Right atrium auricular region (tissue), 2 donors: ENCODE measurements around the gene TVP23C. TPM values are rescaled to one million over a fixed set of nuclear protein-coding genes. Genes with fewer than 3 reads are reported as not detected.
"Not testable (repeated sequence)": the region's sequence is repeated elsewhere in the genome, so short reads cannot be mapped to it uniquely, and the experiment has no call there.

ENCODE experiments used
- DNase-seq: peaks from one replicate; pipeline ENCODE4 v3.0.0-alpha.2; 2019; ENCODE audit warnings: low spot score
- H3K27ac ChIP-seq, 2 donors: fragments of 200-600 bp; sonication (generic); 1 replicate in 1 of 2; 2 replicates in 1 of 2; pipeline ENCODE4 v1.5.1; 2016 to 2019
- H3K27me3 ChIP-seq, 2 donors: fragments of 200-600 bp; sonication (generic); one replicate each; pipeline versions ENCODE4 v1.5.1 to v1.6.0; 2017 to 2019
- H3K36me3 ChIP-seq: fragments of 200-600 bp; sonication (generic); one replicate; pipeline ENCODE4 v1.5.1; 2016
- H3K4me1 ChIP-seq, 2 donors: fragments of 200-600 bp; sonication (generic); one replicate each; pipeline versions ENCODE4 v1.5.1 to v1.6.0; 2017 to 2019
- H3K4me3 ChIP-seq, 2 donors: fragments of 200-600 bp; sonication (generic); 1 replicate in 1 of 2; 2 replicates in 1 of 2; pipeline ENCODE4 v1.5.1; 2017 to 2019; ENCODE audit warnings: mild to moderate bottlenecking in 1 of 2, moderate library complexity in 1 of 2
- H3K9me3 ChIP-seq, 2 donors: fragments of 200-600 bp; sonication (generic); one replicate each; pipeline ENCODE4 v1.5.1; 2019
- CTCF ChIP-seq, 2 donors: fragments of 200-600 bp; sonication (generic); IDR thresholded peaks; one replicate each; pipeline ENCODE4 v1.5.1; 2019; ENCODE audit warnings: antibody characterized with exemption in 2 of 2
- total RNA-seq, 2 donors: library from RNA; depleted of rRNA; stranded (reverse); fragments of >200 nt; gene quantifications; one replicate each; pipeline ENCODE4 v1.1.0, GENCODE V29; 2016

The TVP23C gene
- total RNA-seq, 2 donors from 2014 or later: 3.3 to 5.3 TPM

- not testable (repeated sequence) for H3K4me3 ChIP-seq, H3K27me3 ChIP-seq, DNase-seq
Measured at GRCh38 chr17:15557334-15557832, 5.9 kb downstream of the TVP23C start.

GRCh38 chr17:15552932-15553331 is 10.4 kb downstream of the TVP23C start:
- not testable (repeated sequence) for H3K36me3 ChIP-seq, H3K9me3 ChIP-seq, H3K4me1 ChIP-seq, H3K4me3 ChIP-seq, H3K27me3 ChIP-seq, H3K27ac ChIP-seq, DNase-seq

More at GRCh38 chr17:15557334-15557832, 5.9 kb downstream of the TVP23C start:
- H3K27ac ChIP-seq, H3K9me3 ChIP-seq, H3K36me3 ChIP-seq, H3K4me1 ChIP-seq: not testable (repeated sequence)

GRCh38 chr17:15549552-15549951 is 13.7 kb downstream of the TVP23C start:
- not testable (repeated sequence) for DNase-seq, H3K4me3 ChIP-seq, H3K9me3 ChIP-seq, H3K27ac ChIP-seq, H3K4me1 ChIP-seq, H3K27me3 ChIP-seq, H3K36me3 ChIP-seq

- not testable (repeated sequence) for DNase-seq, H3K4me3 ChIP-seq, H3K4me1 ChIP-seq, H3K27ac ChIP-seq, H3K36me3 ChIP-seq, H3K9me3 ChIP-seq, H3K27me3 ChIP-seq
Measured at GRCh38 chr17:15546604-15547003, 16.7 kb downstream of the TVP23C start.

- not testable (repeated sequence) for H3K9me3 ChIP-seq, H3K27ac ChIP-seq, H3K27me3 ChIP-seq, H3K4me1 ChIP-seq, H3K4me3 ChIP-seq, DNase-seq, H3K36me3 ChIP-seq
Measured at GRCh38 chr17:15540371-15541219, 22.7 kb downstream of the TVP23C start.

- H3K9me3 ChIP-seq, DNase-seq, H3K27me3 ChIP-seq, H3K36me3 ChIP-seq, H3K27ac ChIP-seq, H3K4me1 ChIP-seq, H3K4me3 ChIP-seq: not testable (repeated sequence)
Measured at GRCh38 chr17:15533122-15533521, 30.2 kb downstream of the TVP23C start.

GRCh38 chr17:15526292-15527218 is 36.7 kb downstream of the TVP23C start:
- not testable (repeated sequence) for DNase-seq, H3K9me3 ChIP-seq, H3K36me3 ChIP-seq, H3K4me1 ChIP-seq, H3K27me3 ChIP-seq, H3K27ac ChIP-seq, H3K4me3 ChIP-seq
- TF ChIP-seq CTCF (IDR thresholded peaks at IDR 0.05): peak; percentile 46 to 71

- H3K4me1 ChIP-seq, H3K27ac ChIP-seq, H3K27me3 ChIP-seq, H3K36me3 ChIP-seq, H3K4me3 ChIP-seq, H3K9me3 ChIP-seq, DNase-seq: not testable (repeated sequence)
Measured at GRCh38 chr17:15524990-15525985, 38.0 kb downstream of the TVP23C start.
